Right atrium auricular region (tissue), 2 donors: ENCODE results near the gene PADI1. TPM values are rescaled to one million over a fixed set of nuclear protein-coding genes. Genes with fewer than 3 reads are reported as not detected.

Source experiments
- DNase-seq: peaks from one replicate; pipeline ENCODE4 v3.0.0-alpha.2; 2019; ENCODE audit warnings: low spot score
- H3K27ac ChIP-seq, 2 donors: fragments of 200-600 bp; sonication (generic); 1 replicate in 1 of 2; 2 replicates in 1 of 2; pipeline ENCODE4 v1.5.1; 2016 to 2019
- H3K27me3 ChIP-seq, 2 donors: fragments of 200-600 bp; sonication (generic); one replicate each; pipeline versions ENCODE4 v1.5.1 to v1.6.0; 2017 to 2019
- H3K36me3 ChIP-seq: fragments of 200-600 bp; sonication (generic); one replicate; pipeline ENCODE4 v1.5.1; 2016
- H3K4me1 ChIP-seq, 2 donors: fragments of 200-600 bp; sonication (generic); one replicate each; pipeline versions ENCODE4 v1.5.1 to v1.6.0; 2017 to 2019
- H3K4me3 ChIP-seq, 2 donors: fragments of 200-600 bp; sonication (generic); 1 replicate in 1 of 2; 2 replicates in 1 of 2; pipeline ENCODE4 v1.5.1; 2017 to 2019; ENCODE audit warnings: mild to moderate bottlenecking in 1 of 2, moderate library complexity in 1 of 2
- H3K9me3 ChIP-seq, 2 donors: fragments of 200-600 bp; sonication (generic); one replicate each; pipeline ENCODE4 v1.5.1; 2019
- total RNA-seq, 2 donors: library from RNA; depleted of rRNA; stranded (reverse); fragments of >200 nt; gene quantifications; one replicate each; pipeline ENCODE4 v1.1.0, GENCODE V29; 2016
- TF ChIP-seq, protein P1 (sequence below), 2 donors: fragments of 200-600 bp; sonication (generic); IDR thresholded peaks; one replicate each; pipeline ENCODE4 v1.5.1; 2019; ENCODE audit warnings: antibody characterized with exemption in 2 of 2

PADI1 gene
- total RNA-seq, 2 donors from 2014 or later, result not detected

DNA sequence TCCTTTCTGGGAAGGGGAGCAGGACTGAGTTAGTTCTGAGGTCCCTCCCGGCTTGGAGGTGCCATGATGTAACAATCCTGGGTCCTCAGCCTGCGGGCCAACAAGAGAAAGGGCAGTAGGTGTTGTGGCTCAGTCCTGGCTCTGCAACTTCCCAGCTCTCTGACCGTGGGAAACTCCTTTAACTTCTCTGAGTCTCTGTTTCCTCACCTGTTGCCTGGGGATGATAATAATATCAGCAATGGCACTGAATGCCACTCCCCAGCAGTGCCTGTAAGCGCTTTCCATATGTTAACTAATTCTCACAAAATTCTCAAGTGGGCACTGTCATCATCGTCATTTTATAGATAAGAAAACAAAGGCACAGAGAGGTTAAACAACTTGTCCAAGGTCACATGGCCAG is 46.3 kb downstream of the PADI1 start:
- Histone ChIP-seq H3K27ac (no peak overlapping the region), H3K27me3 (no peaks in the 10 kb centered on the region), H3K36me3 (no peaks in the 10 kb centered on the region)

DNA sequence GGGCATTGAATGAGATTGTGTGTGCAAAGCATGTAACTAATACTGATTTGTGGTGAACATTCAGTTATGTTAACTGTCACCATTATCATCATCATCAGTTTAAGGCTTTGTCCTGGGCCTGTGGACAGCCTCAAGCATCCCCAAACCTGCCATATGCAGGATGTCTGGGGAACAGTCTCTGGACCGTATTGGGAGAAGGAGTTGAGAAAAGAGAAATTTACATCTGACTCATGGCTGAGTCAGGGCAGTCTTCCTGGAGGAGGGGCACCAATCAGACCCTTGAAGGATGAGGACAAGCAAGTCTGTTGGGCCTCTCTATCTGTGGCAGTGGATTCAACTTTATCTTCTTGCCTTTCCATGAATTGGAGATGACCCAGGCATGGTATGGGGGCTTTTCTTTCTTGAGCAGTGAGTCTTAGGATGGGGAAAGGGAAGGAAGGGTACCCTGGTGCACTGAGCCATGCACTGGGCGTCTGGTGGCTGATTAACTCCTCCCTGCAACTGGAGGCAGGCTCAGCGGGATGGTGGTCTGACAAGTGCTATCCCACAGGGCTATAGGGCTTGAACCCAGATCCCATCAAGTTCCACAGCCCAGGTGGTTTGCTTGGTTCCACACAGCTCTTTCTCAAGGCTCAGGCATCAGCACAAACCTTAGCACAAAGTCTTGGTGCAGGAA is 46.9 kb downstream of the PADI1 start:
- Histone ChIP-seq H3K27me3 (no peaks in the 10 kb centered on the region), H3K36me3 (no peaks in the 10 kb centered on the region), H3K27ac (no peak overlapping the region), H3K9me3 (no peaks in the 10 kb centered on the region), H3K4me3 (no peak overlapping the region), H3K4me1 (no peaks in the 10 kb centered on the region)
- TF ChIP-seq, protein P1, sequence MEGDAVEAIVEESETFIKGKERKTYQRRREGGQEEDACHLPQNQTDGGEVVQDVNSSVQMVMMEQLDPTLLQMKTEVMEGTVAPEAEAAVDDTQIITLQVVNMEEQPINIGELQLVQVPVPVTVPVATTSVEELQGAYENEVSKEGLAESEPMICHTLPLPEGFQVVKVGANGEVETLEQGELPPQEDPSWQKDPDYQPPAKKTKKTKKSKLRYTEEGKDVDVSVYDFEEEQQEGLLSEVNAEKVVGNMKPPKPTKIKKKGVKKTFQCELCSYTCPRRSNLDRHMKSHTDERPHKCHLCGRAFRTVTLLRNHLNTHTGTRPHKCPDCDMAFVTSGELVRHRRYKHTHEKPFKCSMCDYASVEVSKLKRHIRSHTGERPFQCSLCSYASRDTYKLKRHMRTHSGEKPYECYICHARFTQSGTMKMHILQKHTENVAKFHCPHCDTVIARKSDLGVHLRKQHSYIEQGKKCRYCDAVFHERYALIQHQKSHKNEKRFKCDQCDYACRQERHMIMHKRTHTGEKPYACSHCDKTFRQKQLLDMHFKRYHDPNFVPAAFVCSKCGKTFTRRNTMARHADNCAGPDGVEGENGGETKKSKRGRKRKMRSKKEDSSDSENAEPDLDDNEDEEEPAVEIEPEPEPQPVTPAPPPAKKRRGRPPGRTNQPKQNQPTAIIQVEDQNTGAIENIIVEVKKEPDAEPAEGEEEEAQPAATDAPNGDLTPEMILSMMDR (IDR thresholded peaks at IDR 0.05), result no peak
- DNase-seq, result no peak

More for the DNA sequence above, 46.3 kb downstream of the PADI1 start:
- no peaks in the 10 kb centered on the region for H3K9me3 ChIP-seq
- DNase-seq, result no peak
- no peak overlapping the region for H3K4me3 ChIP-seq
- no peaks in the 10 kb centered on the region for H3K4me1 ChIP-seq
- TF ChIP-seq, protein P1 (IDR thresholded peaks at IDR 0.05), result no peak

DNA sequence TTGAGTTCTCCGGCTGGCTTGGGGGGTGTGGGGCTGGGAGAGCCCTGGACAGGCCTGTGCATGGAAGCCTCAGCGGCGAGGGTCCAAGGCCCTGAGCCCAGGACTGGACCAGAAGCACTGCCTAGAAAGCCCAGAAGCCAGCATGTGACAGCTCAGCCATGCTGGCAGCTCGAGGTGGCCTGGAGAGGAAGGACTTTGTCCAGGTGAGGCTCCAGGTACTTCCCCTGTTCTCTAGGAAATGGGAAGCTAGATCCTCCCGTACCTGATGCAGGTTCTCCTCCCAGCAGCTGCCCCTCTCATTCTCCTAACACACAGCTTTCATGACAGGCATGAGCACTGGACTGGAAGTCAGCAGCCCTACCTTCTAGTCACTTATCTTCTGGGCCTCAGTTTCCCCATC is 50.4 kb downstream of the PADI1 start:
- no peaks in the 10 kb centered on the region for H3K36me3 ChIP-seq
- no peak overlapping the region for H3K4me3 ChIP-seq
- no peaks in the 10 kb centered on the region for H3K27me3 ChIP-seq
- H3K9me3 ChIP-seq, result no peaks in the 10 kb centered on the region
- H3K4me1 ChIP-seq, result no peaks in the 10 kb centered on the region
- no peak for DNase-seq
- no peak overlapping the region for H3K27ac ChIP-seq
- TF ChIP-seq, protein P1 (IDR thresholded peaks at IDR 0.05), result no peak

DNA sequence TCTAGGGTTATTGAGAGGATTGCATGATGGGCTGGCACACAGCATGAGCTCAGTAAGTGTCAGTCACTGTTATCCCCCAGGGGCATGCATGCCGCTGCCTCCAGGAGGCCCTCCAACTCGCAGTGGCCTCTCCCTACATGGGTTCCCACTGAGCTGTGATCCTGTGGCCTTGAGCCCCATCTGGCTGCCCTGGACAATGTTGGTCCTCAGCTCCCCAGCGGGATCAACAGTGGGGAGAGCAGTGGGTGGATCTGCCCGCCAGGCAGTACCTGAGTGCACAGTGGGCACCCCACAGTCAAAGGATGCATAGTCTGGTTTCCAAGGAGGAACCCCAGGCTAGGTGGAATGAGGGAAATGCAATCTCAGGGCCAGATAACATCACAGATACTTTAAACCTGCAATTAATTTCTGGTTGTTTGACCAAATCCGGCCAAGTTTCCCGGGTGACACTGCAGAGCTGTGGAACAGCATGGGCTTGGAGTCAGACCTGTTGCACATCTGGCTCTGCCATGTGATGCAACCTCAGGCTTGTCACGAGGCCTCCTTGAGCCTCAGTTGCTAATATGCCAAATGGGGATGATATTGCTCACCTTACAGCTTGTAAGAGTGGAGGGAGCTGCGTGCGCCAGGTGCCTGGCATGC is 53.3 kb downstream of the PADI1 start:
- Histone ChIP-seq H3K9me3 (peaks cover 0 to 14% of the 10 kb centered on the region in 2 donors), H3K4me3 (no peak overlapping the region), H3K4me1 (no peaks in the 10 kb centered on the region), H3K36me3 (no peaks in the 10 kb centered on the region), H3K27ac (no peak overlapping the region), H3K27me3 (no peaks in the 10 kb centered on the region)
- TF ChIP-seq, protein P1 (IDR thresholded peaks at IDR 0.05), result no peak
- no peak for DNase-seq

DNA sequence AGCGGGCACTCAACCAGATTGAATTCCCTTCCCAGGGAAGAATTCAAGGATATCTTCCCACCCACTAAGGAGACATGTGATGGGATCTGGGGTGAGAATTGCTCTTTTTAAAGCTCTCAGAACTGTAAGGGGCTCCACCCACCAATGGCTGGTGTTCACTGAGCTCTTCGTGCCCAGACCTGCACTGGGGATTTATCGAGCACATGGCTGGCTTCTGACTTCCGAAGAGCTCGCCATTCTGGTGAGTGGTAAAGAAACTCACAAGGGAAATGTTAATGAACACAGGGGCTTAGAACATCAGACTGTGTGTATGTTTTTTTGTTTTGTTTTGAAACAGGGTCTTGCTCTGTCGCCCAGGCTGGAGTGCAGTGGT is 53.8 kb downstream of the PADI1 start:
- DNase-seq, result no peak
- no peak overlapping the region for H3K27ac ChIP-seq
- no peaks in the 10 kb centered on the region for H3K27me3 ChIP-seq
- no peaks in the 10 kb centered on the region for H3K36me3 ChIP-seq
- peaks cover 0 to 14% of the 10 kb centered on the region in 2 donors for H3K9me3 ChIP-seq
- no peak overlapping the region for H3K4me3 ChIP-seq
- H3K4me1 ChIP-seq, result no peaks in the 10 kb centered on the region
- TF ChIP-seq, protein P1 (IDR thresholded peaks at IDR 0.05), result no peak
